Gastroesophageal sphincter (tissue), 3 donors: ENCODE data around the gene DIO3.

ENCODE experiments used
- POLR2A ChIP-seq, 2 donors: fragments of 450-650 bp; IDR thresholded peaks; one replicate each; pipeline ENCODE4 v1.6.1; 2017; ENCODE audit warnings: antibody characterized with exemption in 2 of 2, mild to moderate bottlenecking in 2 of 2, moderate library complexity in 1 of 2
- TF ChIP-seq, protein P1 (sequence below), 4 experiments: fragments of 200-600 bp in 2 of 4; fragments of 450-650 bp in 2 of 4; sonication (generic) in 1 of 4; IDR thresholded peaks; one replicate each; pipeline ENCODE4 v1.5.1; 2017 to 2019; ENCODE audit warnings: antibody characterized with exemption in 4 of 4, mild to moderate bottlenecking in 2 of 4, moderate library complexity in 2 of 4

DNA sequence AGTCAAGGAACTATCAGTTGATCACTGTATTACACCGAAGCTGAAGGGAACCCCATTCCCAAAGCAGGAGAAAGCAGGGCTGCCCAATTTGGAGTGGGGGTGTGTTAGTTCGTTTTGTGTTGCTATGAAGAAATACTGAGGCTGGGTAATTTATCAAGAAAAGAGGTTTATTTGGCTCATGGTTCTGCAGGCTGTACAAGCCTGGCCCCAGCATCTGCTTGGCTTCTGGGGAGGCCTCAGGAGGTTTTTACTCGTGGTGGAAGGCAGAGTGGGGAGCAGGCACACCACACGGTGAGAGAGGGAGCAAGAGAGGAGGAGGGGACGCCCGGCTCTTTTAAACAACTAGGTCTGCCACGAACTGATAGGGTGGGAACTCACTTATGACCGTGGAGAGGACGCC lies 16.7 kb upstream of the DIO3 start:
- TF ChIP-seq, protein P1, sequence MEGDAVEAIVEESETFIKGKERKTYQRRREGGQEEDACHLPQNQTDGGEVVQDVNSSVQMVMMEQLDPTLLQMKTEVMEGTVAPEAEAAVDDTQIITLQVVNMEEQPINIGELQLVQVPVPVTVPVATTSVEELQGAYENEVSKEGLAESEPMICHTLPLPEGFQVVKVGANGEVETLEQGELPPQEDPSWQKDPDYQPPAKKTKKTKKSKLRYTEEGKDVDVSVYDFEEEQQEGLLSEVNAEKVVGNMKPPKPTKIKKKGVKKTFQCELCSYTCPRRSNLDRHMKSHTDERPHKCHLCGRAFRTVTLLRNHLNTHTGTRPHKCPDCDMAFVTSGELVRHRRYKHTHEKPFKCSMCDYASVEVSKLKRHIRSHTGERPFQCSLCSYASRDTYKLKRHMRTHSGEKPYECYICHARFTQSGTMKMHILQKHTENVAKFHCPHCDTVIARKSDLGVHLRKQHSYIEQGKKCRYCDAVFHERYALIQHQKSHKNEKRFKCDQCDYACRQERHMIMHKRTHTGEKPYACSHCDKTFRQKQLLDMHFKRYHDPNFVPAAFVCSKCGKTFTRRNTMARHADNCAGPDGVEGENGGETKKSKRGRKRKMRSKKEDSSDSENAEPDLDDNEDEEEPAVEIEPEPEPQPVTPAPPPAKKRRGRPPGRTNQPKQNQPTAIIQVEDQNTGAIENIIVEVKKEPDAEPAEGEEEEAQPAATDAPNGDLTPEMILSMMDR (IDR thresholded peaks at IDR 0.05) = no peak
- TF ChIP-seq POLR2A (IDR thresholded peaks at IDR 0.05) = no peak
